ENCODE results near the gene RAMP2. TPM values are rescaled to one million over a fixed set of nuclear protein-coding genes. Genes with fewer than 3 reads are reported as not detected.

RAMP2 gene
- total RNA-seq, 4 donors from 2014 or later = 51.3 to 90.6 (median 68.1) TPM

DNA sequence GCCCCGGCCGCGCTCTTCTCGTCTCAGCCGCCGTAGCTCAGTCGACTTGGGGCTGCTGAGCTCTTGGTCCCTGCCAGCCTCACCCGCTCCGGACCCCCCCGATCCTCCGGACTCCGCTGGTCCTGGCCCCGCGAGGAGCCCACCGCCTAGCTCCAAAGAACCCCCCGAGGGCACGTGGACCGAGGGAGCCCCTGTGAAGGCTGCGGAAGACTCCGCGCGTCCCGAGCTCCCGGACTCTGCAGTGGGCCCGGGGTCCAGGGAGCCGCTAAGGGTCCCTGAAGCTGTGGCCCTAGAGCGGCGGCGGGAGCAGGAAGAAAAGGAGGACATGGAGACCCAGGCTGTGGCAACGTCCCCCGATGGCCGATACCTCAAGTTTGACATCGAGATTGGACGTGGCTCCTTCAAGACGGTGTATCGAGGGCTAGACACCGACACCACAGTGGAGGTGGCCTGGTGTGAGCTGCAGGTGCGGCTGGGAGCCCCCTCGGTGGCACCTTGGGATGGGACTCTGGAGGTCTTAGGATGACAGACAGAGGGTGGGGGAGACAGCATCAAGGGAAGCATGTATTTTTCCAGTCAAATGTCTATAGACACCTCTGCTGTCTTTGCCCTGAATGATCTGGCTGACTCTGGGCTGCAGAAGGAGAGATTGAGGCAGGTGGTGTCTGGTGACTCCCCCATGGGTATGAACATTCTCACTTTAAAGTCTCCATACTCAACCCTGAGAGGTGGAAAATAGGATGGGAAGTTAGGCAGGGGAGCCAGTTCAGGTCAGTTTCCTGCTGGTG is 20.0 kb downstream of the RAMP2 start:
- no peak for DNase-seq (ENCODE audit: low spot score)
- TF ChIP-seq, protein P1, sequence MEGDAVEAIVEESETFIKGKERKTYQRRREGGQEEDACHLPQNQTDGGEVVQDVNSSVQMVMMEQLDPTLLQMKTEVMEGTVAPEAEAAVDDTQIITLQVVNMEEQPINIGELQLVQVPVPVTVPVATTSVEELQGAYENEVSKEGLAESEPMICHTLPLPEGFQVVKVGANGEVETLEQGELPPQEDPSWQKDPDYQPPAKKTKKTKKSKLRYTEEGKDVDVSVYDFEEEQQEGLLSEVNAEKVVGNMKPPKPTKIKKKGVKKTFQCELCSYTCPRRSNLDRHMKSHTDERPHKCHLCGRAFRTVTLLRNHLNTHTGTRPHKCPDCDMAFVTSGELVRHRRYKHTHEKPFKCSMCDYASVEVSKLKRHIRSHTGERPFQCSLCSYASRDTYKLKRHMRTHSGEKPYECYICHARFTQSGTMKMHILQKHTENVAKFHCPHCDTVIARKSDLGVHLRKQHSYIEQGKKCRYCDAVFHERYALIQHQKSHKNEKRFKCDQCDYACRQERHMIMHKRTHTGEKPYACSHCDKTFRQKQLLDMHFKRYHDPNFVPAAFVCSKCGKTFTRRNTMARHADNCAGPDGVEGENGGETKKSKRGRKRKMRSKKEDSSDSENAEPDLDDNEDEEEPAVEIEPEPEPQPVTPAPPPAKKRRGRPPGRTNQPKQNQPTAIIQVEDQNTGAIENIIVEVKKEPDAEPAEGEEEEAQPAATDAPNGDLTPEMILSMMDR (IDR thresholded peaks at IDR 0.05) = no peak
- ATAC-seq (ENCODE audit: low FRiP score) = peak; percentile 11

DNA sequence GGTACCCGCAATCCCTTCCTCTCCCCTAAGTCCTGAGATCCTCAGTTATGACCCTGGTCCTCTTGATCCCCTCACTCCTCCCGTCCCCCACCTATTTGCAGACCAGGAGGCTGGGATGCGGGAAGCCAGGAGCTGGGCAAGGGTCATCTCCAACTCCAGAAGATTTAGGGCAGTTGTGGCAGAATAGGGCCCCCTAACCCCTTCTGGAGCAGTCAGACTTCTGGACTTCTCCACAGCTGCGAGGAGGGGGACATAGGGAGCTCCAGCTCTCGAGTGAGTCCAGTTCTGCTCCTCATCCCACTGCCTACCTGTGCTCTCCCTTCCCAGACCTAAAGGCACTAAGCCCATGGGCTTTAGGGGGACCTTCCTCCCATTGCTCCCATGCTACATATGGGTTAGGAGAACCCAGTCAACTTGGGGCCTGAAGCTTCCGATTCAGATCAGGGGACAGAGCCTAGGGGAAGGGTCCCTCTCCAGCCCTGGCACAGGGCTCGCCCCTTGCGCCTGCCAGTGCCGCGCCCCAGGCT is 20.7 kb downstream of the RAMP2 start:
- no peak for DNase-seq (ENCODE audit: low spot score)
- TF ChIP-seq, protein P1 (IDR thresholded peaks at IDR 0.05) = no peak
- no peak for ATAC-seq (ENCODE audit: low FRiP score)

DNA sequence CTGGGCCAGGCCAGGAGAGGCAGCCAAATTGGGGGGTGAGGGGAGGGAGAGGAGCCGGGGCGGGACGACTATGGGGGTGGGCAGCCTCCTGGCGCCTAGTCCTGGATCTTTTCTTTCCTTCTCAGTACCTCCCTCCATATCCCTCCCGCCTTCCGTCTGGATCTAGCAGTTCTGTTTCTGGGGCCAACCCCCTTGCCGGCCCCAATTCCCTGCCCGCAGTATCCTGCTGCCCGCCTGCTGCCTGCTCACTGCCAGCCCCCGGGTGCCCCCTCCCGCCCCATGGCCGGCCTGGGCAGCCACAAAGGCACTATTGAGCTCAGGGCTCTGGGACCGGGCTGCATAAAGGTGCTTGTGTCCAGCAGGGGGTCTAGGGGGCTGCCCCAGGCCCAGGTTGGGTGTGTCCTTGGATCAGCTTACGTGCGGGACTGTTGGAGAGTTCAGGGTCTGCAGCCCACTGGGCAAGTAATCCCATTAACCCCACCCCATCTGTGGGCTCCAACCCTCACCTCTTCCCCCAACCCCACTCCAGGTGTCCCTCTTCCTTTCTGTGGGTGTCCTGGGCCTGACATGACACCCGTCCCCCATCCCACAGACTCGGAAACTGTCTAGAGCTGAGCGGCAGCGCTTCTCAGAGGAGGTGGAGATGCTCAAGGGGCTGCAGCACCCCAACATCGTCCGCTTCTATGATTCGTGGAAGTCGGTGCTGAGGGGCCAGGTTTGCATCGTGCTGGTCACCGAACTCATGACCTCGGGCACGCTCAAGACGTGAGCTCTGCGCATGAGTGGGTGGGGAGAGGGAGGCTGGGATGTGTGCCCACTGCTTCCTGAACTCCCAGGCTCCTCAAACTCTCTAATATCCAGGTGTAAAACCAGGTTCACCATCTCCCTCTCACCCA is 21.4 kb downstream of the RAMP2 start:
- ATAC-seq (ENCODE audit: low FRiP score) (no peak), DNase-seq (ENCODE audit: low spot score) (no peak)
- TF ChIP-seq, protein P1 (IDR thresholded peaks at IDR 0.05) = no peak

DNA sequence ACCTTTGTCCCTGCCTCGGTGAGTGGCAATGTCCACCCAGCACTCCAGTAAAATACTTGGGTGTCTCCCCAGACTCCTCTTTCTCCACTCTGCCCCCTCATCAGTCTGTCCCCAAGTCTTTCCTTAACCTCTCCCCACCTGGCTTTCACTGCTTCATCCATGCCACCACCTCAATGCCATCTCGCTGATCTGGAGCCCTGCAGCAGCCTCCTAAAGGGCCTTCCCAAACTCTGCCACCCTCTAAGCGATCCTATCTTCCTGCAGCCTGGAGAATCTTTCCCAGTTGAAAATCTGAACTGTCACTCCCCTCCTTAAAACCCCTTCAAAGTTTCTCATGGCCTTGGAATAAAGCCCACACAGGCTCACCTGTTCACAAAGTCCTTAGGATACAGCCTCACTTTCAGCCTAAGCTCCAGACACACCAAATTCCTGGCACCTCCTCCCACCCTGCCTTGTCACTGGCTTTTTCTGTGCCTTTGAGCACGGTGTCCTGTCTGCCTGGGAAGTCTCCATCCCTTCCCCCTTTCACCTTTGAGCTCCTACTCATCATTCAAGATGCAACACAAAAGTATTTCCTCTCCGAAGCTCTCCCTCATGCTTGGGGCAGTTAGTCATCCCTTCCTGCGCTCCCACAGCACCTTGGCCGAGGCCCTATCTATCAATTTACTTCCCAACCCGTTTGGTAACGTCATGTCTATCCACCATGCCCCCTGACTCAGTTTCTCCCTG is 22.2 kb downstream of the RAMP2 start:
- peak; percentile 28 for ATAC-seq (ENCODE audit: low FRiP score)
- TF ChIP-seq, protein P1 (IDR thresholded peaks at IDR 0.05) = no peak
- no peak for DNase-seq (ENCODE audit: low spot score)

DNA sequence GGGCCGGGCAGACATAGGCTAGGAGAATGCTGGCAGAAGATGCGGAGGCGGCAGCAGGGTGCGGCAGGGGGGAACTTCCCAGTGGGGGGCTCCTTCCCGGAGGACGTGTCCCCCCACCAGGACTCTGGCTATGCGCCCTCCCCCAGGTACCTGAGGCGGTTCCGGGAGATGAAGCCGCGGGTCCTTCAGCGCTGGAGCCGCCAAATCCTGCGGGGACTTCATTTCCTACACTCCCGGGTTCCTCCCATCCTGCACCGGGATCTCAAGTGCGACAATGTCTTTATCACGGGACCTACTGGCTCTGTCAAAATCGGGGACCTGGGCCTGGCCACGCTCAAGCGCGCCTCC is 22.7 kb downstream of the RAMP2 start:
- no peak for DNase-seq (ENCODE audit: low spot score)
- no peak for ATAC-seq (ENCODE audit: low FRiP score)
- TF ChIP-seq, protein P1 (IDR thresholded peaks at IDR 0.05) = no peak

DNA sequence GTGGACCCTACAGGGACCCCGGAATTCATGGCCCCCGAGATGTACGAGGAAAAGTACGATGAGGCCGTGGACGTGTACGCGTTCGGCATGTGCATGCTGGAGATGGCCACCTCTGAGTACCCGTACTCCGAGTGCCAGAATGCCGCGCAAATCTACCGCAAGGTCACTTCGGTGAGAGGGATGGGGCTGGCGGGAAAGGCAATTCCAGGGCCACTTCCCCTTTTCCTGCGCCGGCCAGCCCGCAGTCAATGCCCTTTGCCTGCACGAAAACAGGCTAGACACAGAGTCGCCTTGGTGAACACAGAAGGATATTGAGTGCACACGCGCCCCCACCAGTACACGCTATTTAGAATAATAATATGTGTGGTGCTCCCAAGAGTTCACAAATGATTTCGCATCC is 23.4 kb downstream of the RAMP2 start:
- TF ChIP-seq, protein P1 (IDR thresholded peaks at IDR 0.05) = no peak
- DNase-seq (ENCODE audit: low spot score) (no peak), ATAC-seq (ENCODE audit: low FRiP score) (no peak)

All from omental fat pad (tissue), 4 donors.